ENCODE measurements around the gene PRR23A. TPM values are rescaled to one million over a fixed set of nuclear protein-coding genes. Genes with fewer than 3 reads are reported as not detected.

Gene PRR23A
- total and polyA plus RNA-seq, 4 donors, result not detected

DNA sequence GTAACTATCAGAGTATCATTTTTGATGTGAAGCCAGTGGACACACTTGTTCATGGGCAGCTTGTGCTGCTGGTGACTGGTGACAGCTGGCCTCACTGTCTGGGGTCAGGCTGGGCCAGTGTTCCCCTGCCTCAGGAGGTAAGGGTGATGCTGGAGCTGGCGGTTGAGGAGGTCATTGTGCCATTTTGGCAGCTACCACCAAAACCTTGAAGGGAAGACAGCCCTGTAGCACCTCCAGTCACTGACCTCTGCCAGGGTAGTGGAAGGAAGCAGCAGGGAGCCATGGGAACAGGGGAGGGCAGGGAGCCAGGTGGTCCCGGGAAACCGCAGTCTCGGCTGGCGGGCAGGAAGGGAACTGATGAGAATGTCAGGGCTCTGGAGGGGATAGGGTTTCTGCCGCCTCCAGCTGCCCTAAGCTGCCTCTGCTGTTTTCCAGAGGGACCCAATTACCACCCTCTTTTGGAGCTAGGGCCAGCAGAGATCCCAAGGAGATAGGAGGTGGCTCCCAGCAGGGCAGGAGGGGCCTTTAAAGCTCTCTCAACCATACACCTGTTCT lies 34.2 kb downstream of the PRR23A start:
- no peak for ATAC-seq (ENCODE audit: insufficient read depth, low FRiP score)
- DNase-seq, result no peak
- Histone ChIP-seq H3K4me3 (no peak overlapping the region), H3K36me3 (ENCODE audit: control insufficient read depth in 4 of 4, insufficient read depth in 4 of 4, low read length in 4 of 4) (no peaks in the 10 kb centered on the region), H3K27ac (ENCODE audit: low read depth in 1 of 2, low read length in 1 of 2) (no peak overlapping the region), H3K4me1 (ENCODE audit: control insufficient read depth in 5 of 5, insufficient read depth in 5 of 5, low read length in 5 of 5) (peaks cover 0 to 2% (median 0%) of the 10 kb centered on the region in 5 donors), H3K9ac (ENCODE audit: insufficient read depth in 1 of 2, low read length in 2 of 2) (no peak overlapping the region), H3K27me3 (ENCODE audit: control insufficient read depth in 3 of 3, insufficient read depth in 3 of 3, low read length in 2 of 3) (peaks cover 0 to 5% (median 0%) of the 10 kb centered on the region in 3 donors), H3K9me3 (ENCODE audit: control insufficient read depth in 4 of 4, insufficient read depth in 3 of 4, low read length in 3 of 4) (peaks cover 0 to 5% (median 0%) of the 10 kb centered on the region in 4 donors)
- 66 to 69% methylated on average over 6 of the region's 6 CpGs for WGBS, 2 donors
- TF ChIP-seq, protein P1, sequence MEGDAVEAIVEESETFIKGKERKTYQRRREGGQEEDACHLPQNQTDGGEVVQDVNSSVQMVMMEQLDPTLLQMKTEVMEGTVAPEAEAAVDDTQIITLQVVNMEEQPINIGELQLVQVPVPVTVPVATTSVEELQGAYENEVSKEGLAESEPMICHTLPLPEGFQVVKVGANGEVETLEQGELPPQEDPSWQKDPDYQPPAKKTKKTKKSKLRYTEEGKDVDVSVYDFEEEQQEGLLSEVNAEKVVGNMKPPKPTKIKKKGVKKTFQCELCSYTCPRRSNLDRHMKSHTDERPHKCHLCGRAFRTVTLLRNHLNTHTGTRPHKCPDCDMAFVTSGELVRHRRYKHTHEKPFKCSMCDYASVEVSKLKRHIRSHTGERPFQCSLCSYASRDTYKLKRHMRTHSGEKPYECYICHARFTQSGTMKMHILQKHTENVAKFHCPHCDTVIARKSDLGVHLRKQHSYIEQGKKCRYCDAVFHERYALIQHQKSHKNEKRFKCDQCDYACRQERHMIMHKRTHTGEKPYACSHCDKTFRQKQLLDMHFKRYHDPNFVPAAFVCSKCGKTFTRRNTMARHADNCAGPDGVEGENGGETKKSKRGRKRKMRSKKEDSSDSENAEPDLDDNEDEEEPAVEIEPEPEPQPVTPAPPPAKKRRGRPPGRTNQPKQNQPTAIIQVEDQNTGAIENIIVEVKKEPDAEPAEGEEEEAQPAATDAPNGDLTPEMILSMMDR (IDR thresholded peaks at IDR 0.05; ENCODE audit: control extremely low read depth, extremely low read depth), result no peak

DNA sequence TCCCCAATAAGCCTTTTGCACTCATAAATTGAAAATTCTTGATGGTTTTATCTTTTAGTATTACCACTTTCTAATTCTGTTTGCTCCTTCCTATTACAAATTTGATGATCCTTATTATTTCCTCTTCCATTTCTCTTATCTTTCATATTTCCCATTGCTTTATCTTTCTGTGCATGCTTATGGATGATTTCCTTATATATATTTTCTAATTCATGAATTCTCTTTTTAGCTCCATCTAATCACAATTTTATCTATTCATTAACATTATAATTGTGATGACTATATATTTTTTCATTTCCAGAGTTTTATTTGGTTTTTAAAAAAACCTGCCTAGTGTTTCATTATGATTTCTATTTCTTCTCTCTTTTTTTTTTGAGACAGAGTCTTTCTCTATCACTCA lies 41.1 kb downstream of the PRR23A start:
- TF ChIP-seq, protein P1 (IDR thresholded peaks at IDR 0.05; ENCODE audit: control extremely low read depth, extremely low read depth), result no peak
- Histone ChIP-seq H3K9me3 (ENCODE audit: control insufficient read depth in 4 of 4, insufficient read depth in 3 of 4, low read length in 3 of 4) (peaks cover 0 to 10% (median 5%) of the 10 kb centered on the region in 4 donors), H3K27ac (ENCODE audit: low read depth in 1 of 2, low read length in 1 of 2) (no peak overlapping the region), H3K4me1 (ENCODE audit: control insufficient read depth in 5 of 5, insufficient read depth in 5 of 5, low read length in 5 of 5) (peaks cover 0 to 7% (median 0%) of the 10 kb centered on the region in 5 donors), H3K4me3 (no peak overlapping the region), H3K27me3 (ENCODE audit: control insufficient read depth in 3 of 3, insufficient read depth in 3 of 3, low read length in 2 of 3) (peaks cover 12 to 23% (median 23%) of the 10 kb centered on the region in 3 donors), H3K9ac (ENCODE audit: insufficient read depth in 1 of 2, low read length in 2 of 2) (no peak overlapping the region), H3K36me3 (ENCODE audit: control insufficient read depth in 4 of 4, insufficient read depth in 4 of 4, low read length in 4 of 4) (no peaks in the 10 kb centered on the region)
- no peak for DNase-seq
- ATAC-seq (ENCODE audit: insufficient read depth, low FRiP score), result no peak

DNA sequence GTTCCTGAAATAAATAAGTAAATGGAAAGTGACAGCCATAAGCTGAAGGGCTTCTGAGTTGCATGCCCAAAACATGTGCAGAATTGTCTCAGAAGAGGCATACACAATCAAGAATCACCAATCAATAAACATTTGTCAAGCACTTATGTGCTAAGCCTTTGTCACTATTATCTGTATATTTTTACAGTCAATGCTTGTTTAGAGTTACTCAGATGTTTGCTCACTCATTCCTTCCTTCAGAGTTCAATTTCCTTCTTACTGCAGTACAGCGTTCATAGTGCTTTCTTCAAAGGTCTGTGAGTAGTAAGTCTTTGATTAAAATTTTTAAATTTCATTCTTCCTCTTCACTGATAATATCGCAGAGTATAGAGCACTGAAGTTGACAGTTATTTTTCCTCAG lies 41.8 kb downstream of the PRR23A start:
- no peak overlapping the region for H3K9ac ChIP-seq (ENCODE audit: insufficient read depth in 1 of 2, low read length in 2 of 2)
- H3K4me1 ChIP-seq (ENCODE audit: control insufficient read depth in 5 of 5, insufficient read depth in 5 of 5, low read length in 5 of 5), result peaks cover 0 to 7% (median 0%) of the 10 kb centered on the region in 5 donors
- DNase-seq (no peak), ATAC-seq (ENCODE audit: insufficient read depth, low FRiP score) (no peak)
- H3K4me3 ChIP-seq, result no peak overlapping the region
- TF ChIP-seq, protein P1 (IDR thresholded peaks at IDR 0.05; ENCODE audit: control extremely low read depth, extremely low read depth), result no peak
- WGBS, 2 donors, result 86 to 94% methylated on average over 2 of the region's 2 CpGs
- peaks cover 12 to 29% (median 28%) of the 10 kb centered on the region in 3 donors for H3K27me3 ChIP-seq (ENCODE audit: control insufficient read depth in 3 of 3, insufficient read depth in 3 of 3, low read length in 2 of 3)
- peaks cover 0 to 10% (median 5%) of the 10 kb centered on the region in 4 donors for H3K9me3 ChIP-seq (ENCODE audit: control insufficient read depth in 4 of 4, insufficient read depth in 3 of 4, low read length in 3 of 4)
- H3K27ac ChIP-seq (ENCODE audit: low read depth in 1 of 2, low read length in 1 of 2), result no peak overlapping the region
- no peaks in the 10 kb centered on the region for H3K36me3 ChIP-seq (ENCODE audit: control insufficient read depth in 4 of 4, insufficient read depth in 4 of 4, low read length in 4 of 4)

Measured in lung (tissue), 12 donors.